Lower lobe of right lung (tissue), 2 donors: Measurements from ENCODE around the gene POLR1C. TPM values are rescaled to one million over a fixed set of nuclear protein-coding genes. Genes with fewer than 3 reads are reported as not detected.

Experiments used
- ATAC-seq, 2 donors: fragments of 200-7000 bp; cut with Tn5 transposase; one replicate each; pipeline ENCODE4 v1.9.1; 2020 to 2022; ENCODE audit warnings: mild to moderate bottlenecking in 2 of 2, moderate library complexity in 2 of 2
- DNase-seq: peaks from one replicate; pipeline ENCODE4 v3.0.0-alpha.2; 2020
- H3K27ac ChIP-seq: fragments of 200-600 bp; one replicate; pipeline ENCODE4 v1.8.0; 2022
- H3K27me3 ChIP-seq: fragments of 200-600 bp; one replicate; pipeline ENCODE4 v1.8.0; 2022; ENCODE audit warnings: low read depth
- H3K36me3 ChIP-seq: fragments of 200-600 bp; one replicate; pipeline ENCODE4 v1.8.0; 2022; ENCODE audit warnings: mild to moderate bottlenecking
- H3K4me1 ChIP-seq: fragments of 200-600 bp; one replicate; pipeline ENCODE4 v1.8.0; 2022
- H3K4me3 ChIP-seq: fragments of 200-600 bp; one replicate; pipeline ENCODE4 v1.8.0; 2022; ENCODE audit warnings: mild to moderate bottlenecking
- H3K9me3 ChIP-seq: fragments of 200-600 bp; one replicate; pipeline ENCODE4 v1.8.0; 2022
- CTCF ChIP-seq: fragments of 200-600 bp; IDR thresholded peaks from one replicate; pipeline ENCODE4 v1.8.0; 2022; ENCODE audit warnings: antibody characterized with exemption, mild to moderate bottlenecking
- intact Hi-C: fragments of 100-400 bp; cut with DNase I; formaldehyde crosslinking; loops from one replicate; pipeline ENCODE4 v1.11.0; 2022
- total RNA-seq: library from RNA; stranded (reverse); fragmentation: NEBNext Ultra II Directional; extraction: Animal tissue kit (Norgen Biotek cat#: 25700); gene quantifications from one replicate; pipeline ENCODE4 v1.2.1, GENCODE V29; 2021
- donor health status: DM: no; HTN: yes; CAD: no; lungs with severe emphysema.

Gene POLR1C
- total RNA-seq, 1 donor from 2014 or later = 26.1 TPM

- intact Hi-C loops = no loop called here
- ATAC-seq = no peak
- peaks cover 76% of the 10 kb centered on the region for H3K36me3 ChIP-seq
Observed at GRCh38 chr6:43570876-43571441, 54.1 kb downstream of the POLR1C start.

More at GRCh38 chr6:43570876-43571441, 54.1 kb downstream of the POLR1C start:
- Histone ChIP-seq H3K4me1 (peaks cover 11% of the 10 kb centered on the region), H3K27me3 (no peaks in the 10 kb centered on the region), H3K27ac (no peak overlapping the region), H3K9me3 (no peaks in the 10 kb centered on the region), H3K4me3 (no peak overlapping the region)
- no peak for TF ChIP-seq CTCF
- DNase-seq = no peak

Other genes with a start within 250 kb of the POLR1C start
- not detected for gene SLC22A7, start 218.8 kb upstream of the POLR1C start, total RNA-seq
- 0.95 TPM for gene CRIP3, start 208.3 kb upstream of the POLR1C start, total RNA-seq
- 18.3 TPM for gene ZNF318, start 147.4 kb upstream of the POLR1C start, total RNA-seq
- 34.4 TPM for gene ABCC10, start 89.5 kb upstream of the POLR1C start, total RNA-seq
- gene DLK2, start 61.5 kb upstream of the POLR1C start, total RNA-seq = 0.53 TPM
- 34.3 TPM for gene TJAP1, start 39.5 kb upstream of the POLR1C start, total RNA-seq
- 1.6 TPM for gene LRRC73, start 6.7 kb upstream of the POLR1C start, total RNA-seq
- gene YIPF3, start 163 bp upstream of the POLR1C start, total RNA-seq = 103 TPM
- gene XPO5, start 58.9 kb downstream of the POLR1C start, total RNA-seq = 29.9 TPM
- gene POLH, start 59.1 kb downstream of the POLR1C start, total RNA-seq = 19.6 TPM
- 90.9 TPM for gene GTPBP2, start 112.2 kb downstream of the POLR1C start, total RNA-seq
- 19.2 TPM for gene MAD2L1BP, start 118.8 kb downstream of the POLR1C start, total RNA-seq
- gene RSPH9, start 127.9 kb downstream of the POLR1C start, total RNA-seq = 2.6 TPM
- 30.2 TPM for gene MRPS18A, start 170.7 kb downstream of the POLR1C start, total RNA-seq